ENCODE data around the gene FAM90A26.
"Not testable (repeated sequence)": the region's sequence is repeated elsewhere in the genome, so short reads cannot be mapped to it uniquely, and the experiment has no call there.

- TF ChIP-seq CTCF, POLR2A (IDR thresholded peaks at IDR 0.05): not testable (repeated sequence)
These were observed 47.5 kb upstream of the FAM90A26 start for GRCh38 chr4:9122711-9123110.
